GM21619 (cell line): ENCODE measurements around the gene INTS4.
"Not testable (repeated sequence)": the region's sequence is repeated elsewhere in the genome, so short reads cannot be mapped to it uniquely, and the experiment has no call there.

ENCODE experiments used
- ATAC-seq: cut with Tn5 transposase; IDR thresholded peaks from one replicate; pipeline ENCODE4 v1.9.1; 2021; ENCODE audit not compliant: unreplicated experiment

The INTS4 gene

DNA sequence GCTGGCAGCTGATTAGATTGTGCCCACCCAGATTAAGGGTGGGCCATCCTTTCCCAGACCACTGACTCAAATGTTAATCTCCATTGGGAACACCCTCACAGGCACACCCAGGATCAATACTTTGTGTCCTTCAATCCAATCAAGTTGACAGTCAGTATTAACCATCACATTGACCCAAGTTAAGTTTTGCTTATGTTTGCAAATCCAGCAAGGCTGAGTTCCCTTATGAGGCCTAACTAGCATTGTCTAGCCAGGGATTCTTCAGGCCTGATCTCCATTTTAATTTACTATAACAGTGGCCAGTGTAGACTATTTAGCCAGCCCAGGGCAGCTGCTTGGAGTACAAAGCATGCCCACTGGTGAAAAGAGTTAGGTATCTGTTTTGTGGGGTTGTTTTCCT is 30.9 kb upstream of the INTS4 start:
- ATAC-seq, result no peak

DNA sequence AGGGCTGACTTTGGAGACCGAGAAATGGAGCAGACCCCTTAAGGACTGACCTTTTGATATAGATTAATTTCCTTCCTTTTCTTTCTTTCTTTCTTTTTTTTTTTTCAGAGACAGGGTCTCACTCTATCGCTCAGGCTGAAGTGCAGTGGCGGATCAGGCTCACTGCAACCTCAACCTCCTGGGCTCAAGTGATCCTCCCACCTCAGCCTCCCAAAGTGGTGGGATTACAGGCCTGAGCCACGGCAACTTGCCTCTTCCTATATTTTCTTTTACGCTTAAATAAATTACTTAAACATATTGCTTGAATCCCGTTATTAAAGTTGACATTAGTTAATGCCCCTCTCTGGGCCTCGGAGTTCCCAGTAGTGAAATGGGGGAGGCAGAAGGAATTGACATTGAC is 29.0 kb upstream of the INTS4 start:
- ATAC-seq, result no peak

DNA sequence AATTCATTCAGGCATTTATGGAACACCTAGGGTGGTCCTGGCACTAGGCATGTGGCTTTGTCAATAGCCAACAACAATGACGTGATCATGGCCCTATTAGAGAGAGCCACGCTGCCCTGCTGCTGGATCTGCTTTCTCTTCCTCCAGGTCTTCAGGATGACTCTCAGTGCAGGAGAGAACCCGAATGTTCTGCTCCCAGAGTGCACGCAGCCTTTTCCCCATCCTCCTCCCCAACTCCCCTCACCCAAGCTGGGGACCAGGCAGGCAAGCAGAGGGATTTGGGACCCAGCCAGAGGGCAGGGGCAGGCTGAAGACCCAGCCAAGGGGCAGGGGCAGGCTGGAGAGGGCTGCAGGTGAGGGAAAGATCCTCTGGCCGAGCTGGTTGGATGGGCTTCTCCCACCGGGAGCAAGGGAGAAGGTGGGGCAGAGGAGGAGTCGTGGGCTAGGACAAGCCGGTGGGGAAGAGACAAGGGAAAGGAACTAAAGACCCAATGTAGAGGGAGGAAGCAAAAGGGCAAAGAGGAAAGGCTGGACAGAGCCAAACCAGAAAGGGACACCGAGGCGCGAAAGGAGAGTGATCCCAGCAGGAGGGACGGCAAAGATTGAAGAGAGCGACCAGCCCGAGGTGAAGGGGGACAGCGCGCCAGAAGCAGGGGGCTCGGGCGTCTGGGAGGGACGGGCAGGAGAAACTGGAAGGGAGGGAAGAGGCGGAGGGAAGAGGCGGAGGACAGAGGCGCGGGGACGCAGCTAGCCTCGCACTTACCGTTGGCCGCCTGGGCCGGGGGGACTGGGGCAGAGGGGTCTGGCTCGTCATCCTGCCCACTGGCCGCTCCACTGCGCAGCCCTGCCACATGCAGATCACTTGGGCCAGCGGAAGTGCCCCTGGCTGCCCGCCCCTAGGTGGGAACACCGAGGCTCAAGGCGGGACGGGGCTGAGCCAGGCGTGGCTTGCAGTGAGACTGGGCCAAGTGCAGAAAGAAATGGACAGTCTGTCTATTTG is 28.2 kb upstream of the INTS4 start, which contains the start of gene KCTD14:
KCTD14 (minus strand) TSS at position 880 of the 1,000 bp plus-strand sequence; CDS start at position 853, 27 bp downstream.
- ATAC-seq, result no peak

DNA sequence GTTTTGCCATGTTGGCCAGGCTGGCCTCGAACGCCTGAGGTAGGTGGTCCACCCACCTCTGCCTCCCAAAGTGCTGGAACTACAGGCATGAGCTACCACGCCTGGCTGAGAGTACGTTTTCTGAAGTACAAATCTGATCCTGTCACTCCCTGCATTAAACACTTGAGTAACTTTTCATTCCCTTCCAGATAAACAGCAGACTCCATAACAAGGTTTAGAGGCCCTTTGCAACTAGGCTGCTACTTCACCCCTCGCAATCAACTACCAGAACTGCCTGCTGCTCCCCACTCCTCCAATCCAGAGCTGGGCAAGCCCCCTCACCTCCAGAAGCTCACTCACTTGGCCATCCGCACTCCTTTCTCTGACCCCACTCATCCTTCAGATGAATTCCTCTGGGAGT is 27.1 kb upstream of the INTS4 start:
- no peak for ATAC-seq

DNA sequence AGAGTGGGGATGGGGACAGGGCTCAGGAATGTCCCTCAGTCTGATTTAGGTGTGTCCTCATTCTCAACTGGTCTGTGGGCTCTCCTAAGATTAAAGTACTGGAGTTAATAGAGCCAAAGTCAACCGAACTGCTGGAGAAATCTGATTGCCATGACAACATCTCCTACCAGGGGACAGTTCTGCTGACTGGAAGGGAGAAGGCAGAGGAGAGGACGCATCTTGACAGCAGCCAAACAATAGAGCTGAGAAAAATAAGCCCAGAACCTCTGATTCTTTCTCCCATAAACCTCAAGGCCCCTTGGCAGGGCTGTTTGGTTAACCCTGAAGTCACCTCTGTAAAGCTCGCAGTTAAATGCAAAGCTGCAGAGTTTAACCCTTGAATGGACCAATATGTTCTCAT is 25.8 kb upstream of the INTS4 start:
- ATAC-seq, result no peak

DNA sequence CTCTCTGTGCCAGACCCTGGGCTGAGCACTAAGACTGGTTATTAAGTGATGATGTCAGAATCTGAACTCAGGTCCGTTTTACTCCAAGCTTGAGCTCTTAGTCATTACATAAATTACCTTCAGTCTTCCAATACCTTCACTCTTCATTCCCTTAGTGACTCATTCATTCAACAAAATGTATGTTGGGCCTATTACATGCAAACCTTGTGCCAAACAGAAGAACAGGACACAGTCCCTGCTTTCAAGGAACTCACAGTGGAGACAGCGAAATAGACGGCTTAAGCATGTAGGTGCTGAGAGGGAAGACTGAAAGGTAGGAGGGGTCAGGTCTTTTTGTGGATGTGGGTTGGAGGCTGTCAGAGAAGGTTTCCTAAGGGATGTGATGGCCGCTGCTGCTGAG is 25.3 kb upstream of the INTS4 start:
- no peak for ATAC-seq

DNA sequence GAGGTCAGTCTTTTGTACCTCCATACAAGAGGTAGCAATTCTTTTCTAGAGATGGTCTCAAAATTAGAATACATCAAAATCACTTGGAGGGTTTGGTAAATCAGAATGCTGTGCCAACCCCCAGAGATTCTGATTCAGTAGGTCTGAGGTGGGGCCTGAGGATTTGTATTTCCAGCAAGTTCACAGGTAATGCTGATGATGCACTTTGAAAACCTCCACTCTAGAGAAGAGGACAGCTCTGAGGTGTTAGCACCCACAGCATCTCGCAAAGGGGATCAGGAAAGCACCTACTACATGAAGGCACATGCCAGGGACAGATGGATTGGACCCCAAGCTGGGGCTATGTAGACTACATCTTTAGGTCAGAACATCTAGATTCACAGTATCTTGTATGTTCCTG is 21.4 kb upstream of the INTS4 start:
- no peak for ATAC-seq

DNA sequence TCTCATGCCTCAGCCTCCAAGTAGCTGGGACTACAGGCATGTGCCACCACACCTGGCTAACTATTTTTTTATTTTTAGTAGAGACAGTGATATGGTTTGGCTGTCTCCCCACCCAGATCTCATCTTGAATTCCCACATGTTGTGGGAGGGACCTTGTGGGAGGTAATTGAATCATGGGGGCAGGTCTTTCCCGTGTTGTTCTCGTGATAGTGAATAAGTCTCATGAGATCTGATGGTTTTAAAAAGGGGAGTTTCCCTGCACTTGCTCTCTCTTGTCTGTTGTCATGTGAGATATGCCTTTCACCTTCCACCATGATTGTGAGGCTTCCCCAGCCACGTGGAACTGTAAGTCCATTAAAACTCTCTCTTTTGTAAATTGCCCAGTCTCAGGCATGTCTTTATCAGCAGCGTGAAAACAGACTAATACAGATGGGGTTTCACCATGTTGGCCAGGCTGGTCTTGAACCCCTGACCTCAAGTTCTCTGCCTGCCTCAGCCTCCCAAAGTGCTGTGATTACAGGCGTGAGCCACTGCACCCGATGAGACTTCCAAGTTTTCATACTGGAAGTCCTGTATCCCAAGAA is 20.6 kb upstream of the INTS4 start:
- not testable (repeated sequence) for ATAC-seq

DNA sequence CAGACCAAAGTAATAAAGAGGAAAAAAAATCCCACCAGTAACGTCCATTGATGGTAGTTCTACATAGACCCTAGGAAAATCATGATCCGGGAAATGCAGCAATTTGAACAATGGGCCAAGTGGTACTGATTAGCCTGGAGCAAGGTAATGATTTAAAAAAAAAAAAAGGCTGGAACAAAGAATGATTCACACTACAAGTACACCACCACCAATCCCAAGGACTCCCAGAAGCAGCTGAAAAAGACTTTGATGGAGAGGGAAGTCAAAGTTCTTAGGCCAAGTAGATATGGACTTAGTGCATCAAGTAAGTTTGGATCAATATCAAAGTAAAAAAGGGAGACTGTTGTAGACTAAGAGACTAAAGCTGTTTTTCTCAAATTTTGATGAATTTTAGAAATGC is 16.8 kb upstream of the INTS4 start:
- ATAC-seq, result no peak

DNA sequence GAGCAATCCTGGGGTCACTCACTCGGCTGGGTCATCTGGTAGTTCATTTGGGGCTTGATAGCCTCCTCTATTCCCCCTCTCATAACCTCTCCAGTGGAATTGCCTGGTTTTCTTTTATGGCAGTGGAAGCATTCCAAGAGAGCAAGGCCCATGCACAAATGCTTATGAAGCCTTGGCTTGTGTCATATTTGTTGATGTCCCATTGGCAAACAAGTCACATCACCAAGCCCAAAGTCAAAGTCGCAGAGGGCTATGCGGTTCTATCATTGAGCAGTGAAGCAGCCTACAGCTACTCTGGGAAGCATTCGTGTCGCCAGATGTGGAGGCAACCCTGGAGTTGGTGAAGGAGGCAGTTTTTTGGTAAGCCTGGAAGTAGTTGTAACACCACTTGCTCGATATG is 16.3 kb upstream of the INTS4 start:
- ATAC-seq, result no peak

DNA sequence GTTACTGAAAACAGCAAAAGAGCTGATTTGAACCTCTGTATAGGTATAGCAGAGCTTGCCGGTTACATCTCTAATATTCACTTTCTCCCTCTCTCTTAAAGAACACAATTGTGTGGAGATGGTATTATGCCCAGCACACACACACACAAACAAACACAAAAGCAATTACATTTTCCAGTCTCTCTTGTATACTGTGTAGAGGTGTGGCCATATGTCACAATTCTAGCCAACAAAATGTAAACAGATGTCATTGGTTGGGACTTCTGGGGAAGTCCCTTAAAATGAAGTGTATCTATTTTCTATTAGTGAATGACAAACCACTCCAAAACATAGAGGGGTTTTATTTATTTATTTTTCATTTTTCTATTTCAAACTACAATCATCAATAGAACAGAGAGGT is 15.8 kb upstream of the INTS4 start:
- ATAC-seq, result no peak

DNA sequence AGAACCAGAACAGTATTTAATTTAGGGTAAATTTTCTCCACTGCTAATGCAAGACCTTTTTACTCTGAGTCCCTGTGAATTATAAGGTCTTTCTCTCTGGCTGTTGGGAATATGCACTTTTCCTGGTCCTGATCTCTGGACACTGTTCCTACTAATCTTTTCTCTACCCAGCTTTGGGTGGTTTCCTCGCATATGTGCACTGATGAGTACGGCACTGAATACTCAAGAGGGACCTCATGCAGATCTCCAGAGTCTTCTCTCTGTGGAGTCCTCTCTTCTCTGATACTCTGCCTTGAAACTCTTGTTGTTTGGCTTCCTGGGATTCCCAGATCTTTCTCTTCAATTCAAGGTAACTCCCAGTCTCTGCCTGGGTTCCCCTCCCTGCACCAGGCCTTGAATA is 14.6 kb upstream of the INTS4 start:
- no peak for ATAC-seq

DNA sequence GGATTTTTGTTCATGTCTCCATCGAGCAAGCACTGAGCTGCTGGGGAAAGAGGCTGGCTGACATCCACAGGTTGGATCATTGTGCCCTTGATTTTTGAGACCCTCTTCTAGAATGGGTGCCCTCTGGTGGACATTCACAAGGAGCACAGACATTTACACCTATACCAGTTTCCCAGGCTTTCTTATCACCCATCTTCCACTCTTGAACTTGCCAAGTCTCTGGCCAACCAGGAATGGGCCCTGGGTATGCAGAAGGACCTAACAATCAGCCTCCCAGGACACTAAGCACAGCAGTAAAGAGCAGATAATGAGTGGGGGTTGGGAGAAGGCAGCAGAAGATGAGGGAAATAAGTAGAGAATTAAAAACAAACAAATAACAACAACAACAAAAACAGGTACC is 5.7 kb upstream of the INTS4 start:
- ATAC-seq, result peak; percentile 73

DNA sequence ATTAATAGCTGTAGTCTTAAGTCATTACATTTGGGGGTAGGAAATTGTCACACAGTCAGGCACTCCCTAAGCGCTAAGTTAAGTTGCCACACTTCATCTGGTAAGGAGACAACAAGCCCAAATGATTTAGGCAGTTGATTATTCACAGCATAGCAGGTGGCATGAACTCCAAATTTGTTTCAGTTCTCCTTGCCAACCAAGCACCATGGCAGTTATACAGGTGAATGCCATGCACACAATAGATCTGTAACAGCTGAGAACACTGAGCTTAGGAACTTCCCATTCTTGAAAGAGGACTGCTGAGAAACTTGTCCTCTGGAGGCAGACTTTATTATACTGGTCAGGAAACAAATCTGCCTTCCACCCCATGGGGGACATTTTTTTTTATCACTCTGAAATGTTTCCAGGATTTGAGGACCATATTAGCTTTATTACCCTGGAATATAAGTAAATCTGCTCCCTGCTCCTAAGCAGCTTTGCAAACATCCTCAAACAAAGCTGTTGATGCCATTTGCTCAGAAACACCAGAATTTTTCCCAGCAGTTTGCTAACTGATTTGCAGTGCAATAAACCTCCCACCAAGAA is 5.1 kb upstream of the INTS4 start:
- no peak for ATAC-seq

DNA sequence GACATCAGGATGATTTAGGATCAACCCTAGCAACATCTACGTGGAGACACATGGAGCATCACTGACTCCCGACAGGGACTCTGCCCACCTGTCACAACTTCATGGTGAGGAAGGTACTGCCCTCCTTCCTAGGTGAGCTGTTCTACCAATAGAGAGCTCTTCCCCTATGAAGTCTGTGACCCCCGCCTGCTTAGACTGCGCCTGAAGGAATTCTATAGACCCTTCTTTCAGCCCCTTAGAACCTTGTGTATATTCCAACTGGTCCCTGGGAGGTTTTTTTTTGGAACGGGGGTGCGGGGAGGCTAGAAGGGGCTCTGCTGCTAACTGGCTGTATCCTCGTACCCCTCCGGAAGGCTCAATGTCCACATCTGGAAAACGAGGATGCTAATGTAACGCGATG is 566 bp downstream of the INTS4 start:
- no peak for ATAC-seq

DNA sequence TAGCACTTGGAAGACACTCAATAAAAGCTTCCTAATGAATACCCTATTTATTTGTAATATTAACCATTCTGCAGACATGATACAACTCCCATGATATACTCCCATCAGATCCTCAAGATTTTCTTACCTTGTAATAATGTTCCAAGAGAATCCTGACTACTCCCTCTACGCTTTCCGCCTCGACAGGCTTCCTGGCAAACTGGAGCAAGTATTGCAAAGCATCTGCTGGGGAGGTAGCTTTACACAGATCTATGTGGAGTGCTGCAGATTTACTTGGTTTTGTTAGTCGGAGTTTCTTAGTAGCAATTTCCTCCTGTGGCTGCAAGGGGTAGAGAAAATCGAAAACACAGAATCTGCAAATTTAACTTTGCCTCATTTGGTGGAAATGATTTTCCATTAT is 3.5 kb downstream of the INTS4 start:
- no peak for ATAC-seq

DNA sequence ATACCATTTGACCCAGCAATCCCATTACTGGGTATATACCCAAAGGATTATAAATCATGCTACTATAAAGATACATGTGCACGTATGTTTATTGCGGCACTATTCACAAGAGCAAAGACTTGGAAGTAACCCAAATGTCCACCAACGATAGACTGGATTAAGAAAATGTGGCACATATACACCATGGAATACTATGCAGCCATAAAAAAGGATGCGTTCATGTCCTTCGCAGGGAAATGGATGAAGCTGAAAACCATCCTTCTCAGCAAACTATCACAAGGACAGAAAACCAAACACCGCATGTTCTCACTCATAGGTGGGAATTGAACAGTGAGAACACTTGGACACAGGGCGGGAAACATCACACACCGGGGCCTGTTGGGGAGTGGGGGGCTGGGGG is 8.0 kb downstream of the INTS4 start:
- ATAC-seq, result not testable (repeated sequence)

DNA sequence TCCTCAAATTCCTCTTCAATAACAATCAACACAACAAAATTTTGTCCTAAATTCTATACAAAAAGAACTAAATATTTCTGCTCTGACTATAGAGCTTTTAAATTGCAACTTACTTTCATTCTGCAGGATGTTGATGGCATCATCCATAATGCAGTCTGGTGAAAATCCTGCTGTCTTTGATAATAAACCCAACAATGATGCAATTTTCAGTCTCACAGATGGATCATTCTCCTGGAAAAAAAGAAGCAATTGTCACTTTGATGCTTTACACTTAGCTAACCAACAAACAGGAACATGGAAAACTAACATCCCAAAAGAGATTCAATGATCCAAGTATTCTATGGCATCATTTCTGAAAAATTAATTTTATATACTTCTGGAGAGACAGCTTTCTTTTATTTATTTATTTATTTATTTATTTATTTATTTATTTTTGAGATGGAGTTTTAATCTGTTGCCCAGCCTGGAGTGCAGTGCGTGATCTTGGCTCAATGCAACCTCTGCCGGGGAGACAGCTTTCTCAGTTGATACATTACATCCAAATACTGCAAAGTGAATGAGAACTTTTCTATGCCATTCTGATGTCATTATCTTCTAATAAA is 13.0 kb downstream of the INTS4 start:
- no peak for ATAC-seq

DNA sequence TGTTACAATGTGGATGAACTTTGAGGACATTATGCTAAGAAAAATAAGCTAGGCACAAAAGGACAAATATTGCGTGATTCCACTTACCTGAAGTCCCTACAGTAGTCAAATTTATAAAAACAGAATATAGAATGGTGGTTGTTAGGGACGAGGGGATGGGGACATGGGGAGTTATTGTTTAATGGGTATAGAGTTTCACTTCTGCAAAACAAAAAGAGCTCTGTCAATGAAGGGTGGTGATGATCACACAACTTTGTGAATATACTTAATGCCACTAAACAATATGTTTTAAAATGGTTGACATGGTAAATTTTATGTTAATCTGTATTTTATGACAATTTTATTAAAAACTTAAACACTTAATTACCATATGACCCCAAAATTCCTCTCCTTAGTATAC is 26.1 kb downstream of the INTS4 start:
- peak; percentile 61 for ATAC-seq

DNA sequence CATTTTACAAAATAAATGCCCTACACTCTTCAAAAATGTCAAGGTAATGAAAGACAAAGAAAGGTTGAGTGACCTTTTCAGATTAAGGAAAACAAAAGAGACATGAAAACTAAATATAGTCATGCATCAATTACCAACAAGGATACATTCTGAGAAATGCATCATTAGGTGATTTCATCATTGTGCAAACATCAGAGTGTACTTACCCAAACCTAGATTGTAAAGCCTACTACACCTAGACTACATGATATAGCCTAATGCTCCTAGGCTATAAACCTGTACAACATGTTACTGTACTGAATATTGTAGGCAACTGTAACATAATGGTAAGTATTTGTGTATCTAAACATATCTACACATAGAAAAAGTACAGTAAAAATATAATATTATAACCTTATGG is 26.7 kb downstream of the INTS4 start:
- no peak for ATAC-seq

DNA sequence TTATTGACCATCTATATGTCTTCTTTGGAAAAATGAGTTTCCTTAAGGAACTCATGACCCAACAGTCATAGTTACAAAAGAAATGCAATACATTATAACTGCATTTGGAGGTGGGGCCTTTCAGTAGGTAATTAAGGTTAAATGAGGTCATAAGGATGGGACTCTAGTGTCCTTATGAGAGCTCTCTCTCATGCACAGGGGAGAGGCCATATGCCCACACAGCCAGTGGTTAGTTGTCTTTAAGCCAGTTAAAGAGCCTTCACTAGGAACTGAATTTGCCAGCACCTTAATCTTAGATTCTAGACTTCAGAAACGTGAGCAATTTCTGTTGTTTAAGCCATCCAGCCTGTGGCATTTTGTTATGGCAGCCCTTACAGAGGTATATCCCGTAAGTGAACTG is 27.3 kb downstream of the INTS4 start:
- no peak for ATAC-seq

DNA sequence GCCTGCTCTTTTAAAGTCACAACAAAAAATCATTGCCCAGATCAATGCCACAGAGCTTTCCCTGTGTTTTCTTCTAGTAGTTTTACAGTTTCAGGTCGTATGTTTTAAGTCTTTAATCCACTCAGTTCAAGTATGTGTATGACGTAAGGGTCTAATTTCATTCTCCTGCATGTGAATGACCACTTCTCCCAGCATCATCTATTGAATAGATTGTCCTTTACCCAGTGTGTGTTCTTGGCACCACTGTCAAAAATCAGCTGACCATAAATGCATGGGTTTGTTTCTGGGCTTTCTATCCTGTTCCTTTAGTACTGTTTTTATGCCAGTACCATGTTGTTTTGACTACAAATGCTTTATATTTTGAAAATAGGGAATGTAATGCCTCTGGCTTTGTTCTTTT is 28.1 kb downstream of the INTS4 start:
- ATAC-seq, result no peak
